Measurements from ENCODE around the gene IFT20.
"Not testable (repeated sequence)": the region's sequence is repeated elsewhere in the genome, so short reads cannot be mapped to it uniquely, and the experiment has no call there.

IFT20 gene

DNA sequence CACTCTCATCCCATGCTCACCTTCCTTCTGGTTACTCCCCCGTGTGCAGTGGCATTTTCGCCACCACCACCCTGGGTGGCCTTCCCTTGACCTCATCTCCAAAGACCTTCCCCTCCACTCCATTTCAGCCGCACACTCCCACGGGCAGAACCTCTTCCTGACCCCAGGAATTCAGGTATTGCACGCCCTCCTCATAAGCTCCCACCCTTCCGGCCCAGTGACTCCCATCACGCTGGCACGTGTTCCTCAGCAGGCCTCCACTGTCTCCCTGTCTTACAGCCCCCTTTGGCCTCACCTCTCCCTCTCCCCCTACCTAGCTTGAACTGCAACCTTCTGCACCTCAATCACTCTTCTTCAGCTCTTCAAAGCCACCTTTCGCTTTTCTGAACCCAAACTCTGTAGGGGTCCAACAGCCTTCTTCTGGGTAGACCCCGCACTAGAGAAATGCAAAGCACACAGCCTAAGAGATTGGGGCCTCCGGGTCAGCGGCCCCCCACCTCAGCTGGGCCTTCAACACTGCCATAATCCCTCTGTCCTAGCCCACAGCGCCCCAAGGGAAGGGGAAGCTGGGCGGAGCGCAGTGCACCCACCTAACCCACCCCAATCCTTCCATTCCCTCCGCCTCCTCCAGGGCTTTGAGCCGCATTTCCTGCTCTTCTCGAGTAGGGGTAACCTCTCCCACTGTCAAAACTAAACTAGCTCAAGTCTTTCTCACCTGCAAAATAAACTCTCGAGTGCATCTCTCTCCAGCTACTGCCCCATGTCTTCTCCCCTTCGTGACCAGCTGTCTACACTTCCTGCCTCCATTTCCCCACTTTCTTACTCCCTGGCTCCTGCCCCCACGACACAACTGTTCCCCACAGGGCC is 17.9 kb downstream of the IFT20 start:
- no peak for FAIRE-seq
- DNase-seq (ENCODE audit: low spot score), result no peak

DNA sequence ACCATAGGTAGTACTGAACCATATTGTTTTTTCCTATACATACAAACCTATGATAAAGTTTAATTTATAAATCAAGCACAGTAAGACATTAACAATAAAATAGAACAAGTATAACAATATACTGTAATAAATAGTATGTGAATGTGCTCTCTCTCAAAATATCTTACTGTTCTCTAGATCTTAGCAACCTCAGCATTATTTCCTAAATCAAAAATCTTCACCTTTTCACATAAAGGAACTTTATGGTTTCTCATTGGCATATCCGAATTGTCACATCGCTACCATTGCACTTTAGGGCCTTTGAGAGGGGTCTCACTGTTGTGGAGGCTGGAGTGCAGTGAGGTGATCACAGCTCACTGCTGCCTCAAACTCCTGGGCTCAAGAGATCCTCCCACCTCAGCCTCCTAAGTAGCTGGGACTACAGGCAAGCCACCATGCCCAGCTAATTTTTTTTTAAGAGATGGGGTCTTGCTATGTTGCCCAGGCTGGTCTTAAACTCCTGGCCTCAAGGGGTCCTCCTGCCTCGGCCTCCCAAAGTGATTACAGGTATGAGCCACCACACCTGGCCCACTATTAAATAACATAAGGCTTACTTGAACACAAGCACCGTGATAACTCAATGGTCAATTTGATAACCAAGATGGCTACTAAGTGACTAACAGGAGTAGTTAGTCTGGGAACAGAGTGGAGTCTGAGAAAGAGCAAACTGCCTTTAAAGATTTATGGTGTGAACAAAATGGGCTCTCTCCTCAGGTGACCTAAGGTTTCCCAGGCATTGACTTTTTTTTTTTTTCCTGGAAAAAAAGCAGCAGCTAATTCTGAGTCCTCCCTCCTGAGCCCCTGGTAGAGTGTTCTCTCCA is 19.2 kb downstream of the IFT20 start:
- no peak for FAIRE-seq
- DNase-seq (ENCODE audit: low spot score), result no peak

DNA sequence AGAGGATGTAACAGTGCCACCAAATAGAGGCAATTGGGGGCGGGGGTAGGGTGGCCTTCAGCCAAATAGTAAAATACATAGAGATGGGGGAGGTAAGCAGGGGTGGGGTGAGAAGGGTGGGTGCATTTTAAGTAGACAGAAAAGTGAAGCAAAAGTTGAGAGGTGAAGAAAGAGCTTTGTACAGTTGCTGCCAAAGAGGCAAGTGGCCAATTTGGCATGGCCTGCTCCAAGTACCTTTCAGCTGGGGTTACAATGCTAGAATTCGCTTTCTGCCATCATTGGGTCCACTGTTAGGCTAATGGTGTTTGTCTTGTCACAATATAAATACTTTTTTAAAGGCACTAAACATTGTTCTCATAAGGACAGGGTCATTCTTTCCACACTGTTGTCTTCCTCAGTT is 21.4 kb downstream of the IFT20 start:
- DNase-seq (ENCODE audit: low spot score) (no peak), FAIRE-seq (no peak)

DNA sequence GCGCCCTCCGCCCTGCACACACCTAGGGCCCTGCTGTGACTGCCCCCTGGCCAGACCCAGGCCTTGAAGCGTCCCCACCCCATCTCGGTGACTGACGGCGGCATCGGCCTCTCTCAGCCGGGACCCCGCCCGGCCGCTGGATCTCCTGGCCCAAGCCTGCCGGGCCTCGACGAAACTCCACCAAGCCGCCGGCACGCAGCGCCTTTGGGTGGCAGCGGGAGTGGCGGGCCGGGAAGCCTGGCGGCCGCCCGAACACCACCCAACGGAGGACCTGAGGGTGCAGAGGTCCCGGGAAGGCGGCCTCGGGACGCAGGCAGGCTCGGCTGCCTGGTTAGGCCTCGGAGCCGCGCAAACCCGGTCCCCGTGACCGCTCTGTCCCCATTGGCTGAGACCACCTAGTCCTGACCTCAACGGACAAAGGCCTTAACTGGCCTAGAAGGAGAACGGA is 28.3 kb downstream of the IFT20 start:
- no peak for DNase-seq (ENCODE audit: low spot score)
- no peak for FAIRE-seq

DNA sequence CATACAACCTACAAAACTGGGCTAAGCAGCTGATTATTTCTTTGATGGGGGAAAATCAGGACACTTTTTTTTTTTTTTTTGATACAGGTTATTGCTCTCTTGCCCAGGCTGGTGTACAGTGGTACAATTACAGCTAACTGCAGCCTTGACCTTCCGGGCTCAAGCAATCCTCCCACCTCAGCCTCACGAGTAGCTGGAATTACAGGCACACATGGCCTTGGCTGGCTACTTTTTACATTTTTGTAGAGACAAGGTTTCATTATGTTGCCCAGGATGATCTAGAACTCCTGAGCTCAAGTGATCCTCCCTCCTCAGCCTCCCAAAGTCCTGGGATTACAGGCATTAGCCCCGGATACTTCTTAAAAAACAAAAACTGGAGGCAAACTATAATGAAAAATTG is 36.8 kb downstream of the IFT20 start:
- no peak for DNase-seq (ENCODE audit: low spot score)
- no peak for FAIRE-seq

DNA sequence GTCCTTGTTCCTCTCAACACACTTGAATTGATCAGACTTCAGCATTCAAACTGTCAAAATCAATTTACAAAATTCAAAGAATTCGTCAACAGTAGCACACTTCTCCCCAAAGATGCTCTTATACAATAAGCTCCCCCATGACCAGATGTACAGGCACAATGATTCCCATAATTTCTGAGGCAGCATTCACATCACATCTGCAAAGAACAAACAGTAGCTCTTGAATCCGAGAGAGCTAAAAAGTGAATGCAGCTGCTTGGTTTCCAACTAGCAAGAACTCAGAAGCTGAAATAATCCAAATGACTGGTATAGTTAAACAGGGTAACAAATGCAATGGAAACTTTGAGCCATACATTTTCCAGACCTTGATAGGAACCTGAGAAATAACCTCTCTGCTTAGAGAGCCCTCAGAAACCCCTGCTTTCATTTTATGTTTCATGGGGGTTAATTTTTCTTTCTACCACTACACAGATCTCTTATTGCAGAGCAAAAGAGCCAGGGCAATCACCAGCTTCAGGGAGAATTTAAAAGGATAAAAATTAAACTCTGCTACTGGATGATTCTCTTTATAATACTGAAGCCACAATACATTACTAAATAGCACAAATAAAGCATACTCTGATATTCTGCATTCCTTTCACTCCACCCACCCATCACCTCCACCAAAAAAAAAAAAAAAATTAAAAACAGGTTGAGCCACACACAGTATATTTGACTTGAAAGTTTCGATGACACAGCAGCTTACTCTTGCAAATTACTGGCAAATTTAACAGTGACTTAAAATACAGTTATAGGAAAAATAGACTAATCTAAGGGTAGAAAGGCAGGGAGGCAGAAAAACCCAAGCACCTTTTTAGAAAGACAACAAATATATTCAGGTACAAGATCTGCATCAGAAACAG is 39.3 kb downstream of the IFT20 start:
- FAIRE-seq, result no peak
- no peak for DNase-seq (ENCODE audit: low spot score)

DNA sequence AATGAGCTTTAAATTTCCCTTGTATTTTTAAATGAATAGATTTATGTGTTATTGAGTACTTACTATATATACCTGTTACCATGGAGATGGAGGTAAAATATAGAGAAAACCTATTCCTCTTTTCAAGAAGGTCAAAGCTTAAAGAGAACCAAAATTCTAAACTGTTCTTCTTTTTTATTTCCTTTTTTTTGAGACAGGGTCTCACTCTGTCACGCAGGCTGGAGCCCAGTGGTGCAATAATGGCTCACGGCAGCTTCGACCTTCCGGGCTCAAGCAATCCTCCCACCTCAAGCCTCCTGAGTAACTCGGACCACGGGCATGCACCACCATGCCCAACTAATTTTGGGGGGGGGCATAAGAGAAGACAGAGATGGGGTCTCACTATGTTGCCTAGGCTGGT is 41.3 kb downstream of the IFT20 start:
- no peak for DNase-seq (ENCODE audit: low spot score)
- no peak for FAIRE-seq

DNA sequence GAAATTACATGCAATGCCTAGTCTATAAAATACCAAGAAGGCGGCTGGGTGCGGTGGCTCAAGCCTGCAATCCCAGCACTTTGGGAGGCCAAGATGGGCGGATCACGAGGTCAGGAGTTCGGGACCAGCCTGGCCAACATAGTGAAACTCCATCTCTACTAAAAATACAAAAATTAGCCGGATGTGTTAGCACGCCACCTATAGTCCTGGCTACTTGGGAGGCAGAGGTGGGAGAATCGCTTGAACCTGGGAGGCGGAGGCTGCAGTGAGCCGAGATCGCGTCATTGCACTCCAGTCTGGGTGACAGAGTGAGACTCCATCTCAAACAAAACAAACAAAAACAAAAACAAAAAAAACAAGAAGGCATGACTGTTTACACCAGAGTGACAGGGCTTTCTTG is 42.4 kb downstream of the IFT20 start:
- FAIRE-seq; DNase-seq (ENCODE audit: low spot score): not testable (repeated sequence)

DNA sequence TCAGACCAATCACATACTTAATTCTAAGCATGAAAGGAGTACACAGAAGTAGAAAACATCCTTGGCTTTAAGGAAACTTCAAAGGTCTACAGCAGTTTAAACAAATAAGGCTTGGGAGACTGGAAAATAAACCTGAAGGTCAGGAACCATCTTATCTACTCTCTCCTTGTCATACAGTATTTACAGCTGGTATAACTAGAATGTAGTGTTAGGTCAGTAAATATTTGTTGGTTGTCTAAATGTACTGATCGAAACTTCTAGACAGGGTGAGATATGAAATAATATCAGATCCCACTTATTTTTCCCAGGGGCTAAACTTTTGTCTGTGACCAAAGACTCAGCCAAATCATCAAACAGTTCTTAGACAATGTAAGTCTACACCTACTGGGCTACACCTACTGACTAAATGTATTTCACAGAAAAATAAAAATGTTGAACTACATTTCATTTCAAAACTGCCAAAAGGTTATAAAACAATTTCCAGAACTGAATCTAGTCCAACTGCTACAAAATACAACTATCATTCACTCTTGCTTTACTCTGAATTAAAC is 43.4 kb downstream of the IFT20 start:
- FAIRE-seq, result no peak
- DNase-seq (ENCODE audit: low spot score), result no peak

DNA sequence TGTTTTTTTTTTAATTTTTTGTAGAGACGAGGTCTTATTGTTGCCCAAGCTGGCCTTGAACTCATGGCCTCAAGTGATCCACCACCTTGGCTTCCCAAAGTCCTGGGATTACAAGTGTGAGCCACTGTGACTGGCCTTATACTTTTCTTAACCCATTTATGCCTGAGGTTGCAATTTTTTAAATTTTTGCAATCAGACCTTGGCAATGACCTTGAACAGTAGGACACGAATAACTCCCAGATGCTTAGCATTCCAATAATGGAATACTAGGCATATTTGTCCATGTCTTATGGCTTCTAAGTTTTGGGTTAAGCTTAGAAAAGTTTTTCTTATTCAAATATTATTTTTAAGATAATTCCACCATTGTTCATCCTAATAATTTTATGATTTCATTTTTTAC is 44.6 kb downstream of the IFT20 start:
- DNase-seq (ENCODE audit: low spot score) (no peak), FAIRE-seq (no peak)

DNA sequence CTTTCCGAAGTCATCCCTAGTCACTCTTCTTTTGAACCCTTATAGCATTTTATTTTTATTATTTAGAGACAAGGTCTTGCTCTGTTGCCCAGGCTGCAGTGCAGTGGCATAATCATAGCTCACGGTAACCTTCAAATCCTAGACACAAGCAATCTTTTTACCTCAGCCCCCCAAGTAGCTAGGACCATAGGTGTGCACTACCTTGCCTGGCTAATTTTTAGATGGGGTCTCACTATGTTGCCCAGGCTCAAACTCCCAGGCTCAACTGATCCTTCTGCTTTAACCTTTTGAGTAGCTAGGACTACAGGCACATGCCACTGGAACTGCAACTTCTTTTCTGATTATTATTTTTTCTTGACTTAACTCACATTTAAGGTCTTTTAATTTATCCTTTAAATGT is 49.3 kb downstream of the IFT20 start:
- no peak for DNase-seq (ENCODE audit: low spot score)
- FAIRE-seq, result no peak

DNA sequence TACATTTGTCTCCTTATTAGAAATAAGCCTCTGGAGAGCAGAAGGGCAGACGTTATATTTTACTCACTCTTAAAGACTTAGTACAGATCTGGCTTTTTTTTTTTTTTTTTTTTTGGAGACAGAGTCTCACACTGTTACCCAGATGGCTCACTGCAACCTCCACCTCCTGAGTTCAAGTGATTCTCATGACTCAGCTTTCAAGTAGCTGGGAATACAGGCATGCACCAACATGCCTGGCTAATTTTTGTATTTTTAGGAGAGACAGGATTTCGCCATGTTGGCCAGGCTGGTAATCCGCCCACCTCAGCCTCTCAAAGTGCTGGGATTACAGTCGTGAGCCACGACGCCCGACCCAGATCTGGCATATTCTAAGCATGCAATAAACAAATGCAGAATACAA is 52.7 kb downstream of the IFT20 start:
- DNase-seq (ENCODE audit: low spot score) (peak; percentile 37), FAIRE-seq (peak; percentile 53)

DNA sequence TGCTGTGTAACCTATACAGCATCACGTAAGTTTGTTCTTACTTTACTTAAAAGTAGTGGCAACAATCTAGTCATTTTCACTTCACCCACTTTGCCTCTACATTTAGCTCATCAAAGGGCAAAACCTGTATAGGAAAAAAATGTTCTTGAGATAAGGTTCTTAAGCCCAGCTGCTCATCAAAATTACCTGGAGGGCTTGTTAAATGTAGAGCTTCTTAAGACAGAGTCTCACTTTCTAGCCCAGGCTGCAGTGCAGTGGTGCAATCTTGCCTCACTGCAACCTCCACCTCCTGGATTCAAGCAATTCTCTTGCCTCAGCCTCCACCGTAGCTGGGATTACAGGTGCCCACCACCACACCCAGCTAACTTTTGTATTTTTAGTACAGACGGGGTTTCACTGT is 54.4 kb downstream of the IFT20 start:
- DNase-seq (ENCODE audit: low spot score) (no peak), FAIRE-seq (no peak)

DNA sequence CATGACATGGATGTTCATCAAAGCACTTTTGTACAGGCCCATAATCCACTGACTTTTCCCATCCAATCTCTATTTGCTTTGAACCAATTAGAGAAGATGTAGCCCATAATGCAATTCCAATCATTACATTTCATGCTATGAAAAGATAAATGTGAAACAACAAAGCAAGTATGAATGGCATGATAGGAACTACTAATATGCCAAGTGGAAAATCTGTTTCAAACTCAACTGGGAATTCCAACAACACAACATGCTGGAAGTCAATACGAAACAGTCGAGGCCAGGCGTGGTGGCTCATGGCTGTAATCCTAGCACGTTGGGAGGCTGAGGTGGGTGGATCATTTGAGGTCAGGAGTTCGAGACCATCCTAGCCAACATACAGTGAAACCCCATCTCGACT is 55.9 kb downstream of the IFT20 start:
- DNase-seq (ENCODE audit: low spot score) (no peak), FAIRE-seq (no peak)
